Measurements from ENCODE around the gene TSPAN3. TPM values are rescaled to one million over a fixed set of nuclear protein-coding genes. Genes with fewer than 3 reads are reported as not detected.

Gene TSPAN3
- total RNA-seq, 4 donors from 2014 or later, result 163 to 205 (median 171) TPM

GRCh38 chr15:77017761-77018720 lies 52.9 kb downstream of the TSPAN3 start:
- Histone ChIP-seq H3K27me3 (no peaks in the 10 kb centered on the region), H3K27ac (no peak overlapping the region), H3K36me3 (no peaks in the 10 kb centered on the region), H3K9me3 (no peaks in the 10 kb centered on the region), H3K4me3 (no peak overlapping the region), H3K4me1 (peaks cover 0 to 12% (median 0%) of the 10 kb centered on the region in 3 donors)
- ATAC-seq, result no peak
- 100% methylated on average over 2 to 8 of the region's 20 CpGs for WGBS, 2 donors (ENCODE audit: low coverage in 1 of 2)
- no peak for TF ChIP-seq CTCF (IDR thresholded peaks at IDR 0.05)
- TF ChIP-seq EP300 (IDR thresholded peaks at IDR 0.05), result no peak
- TF ChIP-seq POLR2A (IDR thresholded peaks at IDR 0.05), result no peak
- no peak for TF ChIP-seq POLR2AphosphoS5 (IDR thresholded peaks at IDR 0.05)

- H3K27me3 ChIP-seq, result no peaks in the 10 kb centered on the region
- H3K4me1 ChIP-seq, result peaks cover 0 to 12% (median 0%) of the 10 kb centered on the region in 3 donors
- 100% methylated on average over 2 of the region's 7 CpGs; no CpG with 5 or more reads in 1 of the 2 donors for WGBS, 2 donors (ENCODE audit: low coverage in 1 of 2)
- H3K36me3 ChIP-seq, result no peaks in the 10 kb centered on the region
- no peak for TF ChIP-seq POLR2AphosphoS5 (IDR thresholded peaks at IDR 0.05)
- TF ChIP-seq CTCF (IDR thresholded peaks at IDR 0.05), result no peak
- no peak for TF ChIP-seq POLR2A (IDR thresholded peaks at IDR 0.05)
- TF ChIP-seq EP300 (IDR thresholded peaks at IDR 0.05), result no peak
- H3K9me3 ChIP-seq, result no peaks in the 10 kb centered on the region
- H3K4me3 ChIP-seq, result no peak overlapping the region
- no peak overlapping the region for H3K27ac ChIP-seq
- ATAC-seq, result no peak
These were observed 53.7 kb downstream of the TSPAN3 start for GRCh38 chr15:77017091-77017660.

GRCh38 chr15:77016321-77016695 lies 54.6 kb downstream of the TSPAN3 start:
- TF ChIP-seq POLR2A (IDR thresholded peaks at IDR 0.05) (no peak), CTCF (IDR thresholded peaks at IDR 0.05) (no peak)
- H3K27me3 ChIP-seq, result no peaks in the 10 kb centered on the region
- no peaks in the 10 kb centered on the region for H3K9me3 ChIP-seq
- H3K4me3 ChIP-seq, result no peak overlapping the region
- no peak overlapping the region for H3K27ac ChIP-seq
- no CpG with 5 or more reads among the region's 3 CpGs for WGBS, 2 donors (ENCODE audit: low coverage in 1 of 2)
- no peaks in the 10 kb centered on the region for H3K36me3 ChIP-seq
- no peak for ATAC-seq
- peaks cover 0 to 12% (median 0%) of the 10 kb centered on the region in 3 donors for H3K4me1 ChIP-seq

GRCh38 chr15:77015646-77016320 lies 55.1 kb downstream of the TSPAN3 start:
- H3K9me3 ChIP-seq, result no peaks in the 10 kb centered on the region
- no peak for ATAC-seq
- H3K4me1 ChIP-seq, result peaks cover 0 to 12% (median 0%) of the 10 kb centered on the region in 3 donors
- no peaks in the 10 kb centered on the region for H3K36me3 ChIP-seq
- no peak overlapping the region for H3K4me3 ChIP-seq
- no peaks in the 10 kb centered on the region for H3K27me3 ChIP-seq
- WGBS, 2 donors (ENCODE audit: low coverage in 1 of 2), result 50% methylated on average over 3 of the region's 21 CpGs; no CpG with 5 or more reads in 1 of the 2 donors
- H3K27ac ChIP-seq, result no peak overlapping the region
- TF ChIP-seq POLR2A (IDR thresholded peaks at IDR 0.05) (no peak), POLR2AphosphoS5 (IDR thresholded peaks at IDR 0.05) (no peak), EP300 (IDR thresholded peaks at IDR 0.05) (no peak), CTCF (IDR thresholded peaks at IDR 0.05) (no peak)

All from gastroesophageal sphincter (tissue), 4 donors.